Measurements from ENCODE around the gene ELMO1.

DNA sequence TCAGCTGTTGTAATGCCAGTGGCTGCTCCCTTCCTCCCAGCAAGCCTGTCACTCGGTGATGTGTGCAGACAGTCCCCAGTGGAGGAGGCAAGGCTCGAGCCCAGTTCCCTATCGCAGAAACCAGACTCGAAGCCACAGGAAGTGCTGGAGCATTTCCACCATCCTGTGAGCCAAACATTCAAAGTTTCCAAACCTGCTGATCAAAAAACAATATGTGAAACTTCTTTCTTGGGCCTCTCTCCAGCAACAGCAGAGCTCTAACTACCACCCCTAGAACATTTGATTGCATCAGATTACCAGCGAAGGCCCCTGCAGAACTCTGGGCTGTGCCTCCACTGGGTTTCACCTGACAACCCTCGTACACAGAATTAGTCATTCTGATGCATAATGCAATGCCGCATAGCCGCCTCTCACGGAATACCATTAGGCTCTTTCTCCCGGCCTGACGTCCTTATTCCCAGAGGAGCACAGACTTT is 94.0 kb downstream of the ELMO1 start:
- no peak for TF ChIP-seq CTCF (IDR thresholded peaks at IDR 0.05)
- no peak for TF ChIP-seq POLR2A (IDR thresholded peaks at IDR 0.05)
